Natural killer cell (primary cell): ENCODE data around the gene ST8SIA1. TPM values are rescaled to one million over a fixed set of nuclear protein-coding genes. Genes with fewer than 3 reads are reported as not detected.

Experiments used
- ATAC-seq, 3 donors: fragments of 150-1000 bp in 2 of 3; fragments of 200-7000 bp in 1 of 3; cut with Tn5 transposase; 1 replicate in 1 of 3; 2 replicates in 2 of 3; pipeline ENCODE4 v1.10.0; 2021; ENCODE audit warnings: mild to moderate bottlenecking in 2 of 3, moderate library complexity in 2 of 3
- DNase-seq, 2 donors: peaks; one replicate each; pipeline versions ENCODE4 v3.0.0 to v3.0.0-alpha.2; 2013 to 2021; ENCODE audit warnings: mixed read lengths in 1 of 2
- H3K27ac ChIP-seq: one replicate; pipeline ENCODE4 v1.5.1; 2013; ENCODE audit warnings: mild to moderate bottlenecking, low read length
- H3K27me3 ChIP-seq: one replicate; pipeline ENCODE4 v1.6.1; 2013; ENCODE audit warnings: low read length; ENCODE audit not compliant: control insufficient read depth, insufficient read depth
- H3K36me3 ChIP-seq: one replicate; pipeline ENCODE4 v1.6.1; 2013; ENCODE audit warnings: low read length; ENCODE audit not compliant: control insufficient read depth, insufficient read depth
- H3K4me1 ChIP-seq: one replicate; pipeline ENCODE4 v1.6.1; 2013; ENCODE audit warnings: low read length; ENCODE audit not compliant: control insufficient read depth, insufficient read depth
- H3K4me3 ChIP-seq: one replicate; pipeline ENCODE4 v1.5.1; 2013; ENCODE audit warnings: low read length
- H3K9me3 ChIP-seq: one replicate; pipeline ENCODE4 v1.6.1; 2013; ENCODE audit warnings: low read length; ENCODE audit not compliant: control insufficient read depth, insufficient read depth
- H3K27ac Mint-ChIP-seq, 2 donors: one replicate each; pipeline ENCODE4 v1.8.0; 2022; ENCODE audit warnings: mild to moderate bottlenecking in 2 of 2, mixed read lengths in 2 of 2, moderate library complexity in 1 of 2
- H3K27me3 Mint-ChIP-seq, 2 donors: one replicate each; pipeline ENCODE4 v1.8.0; 2022; ENCODE audit warnings: low read depth in 2 of 2, mixed read lengths in 2 of 2
- H3K36me3 Mint-ChIP-seq: one replicate; pipeline ENCODE4 v1.8.0; 2022; ENCODE audit warnings: mixed read lengths
- H3K4me1 Mint-ChIP-seq, 2 donors: one replicate each; pipeline ENCODE4 v1.8.0; 2022; ENCODE audit warnings: mixed read lengths in 2 of 2
- H3K4me3 Mint-ChIP-seq: one replicate; pipeline ENCODE4 v1.8.0; 2022; ENCODE audit warnings: mild to moderate bottlenecking, moderate library complexity, mixed read lengths
- H3K9me3 Mint-ChIP-seq, 2 donors: one replicate each; pipeline ENCODE4 v1.8.0; 2022; ENCODE audit warnings: mixed read lengths in 2 of 2
- WGBS: methylation state at CpG from one replicate; pipeline ENCODE4 v1.1.7; 2013; ENCODE audit warnings: missing lambda C conversion rate; ENCODE audit not compliant: insufficient coverage; 5-methylcytosine and 5-hydroxymethylcytosine counted together
- intact Hi-C: fragments of 100-400 bp; cut with micrococcal nuclease; formaldehyde crosslinking; loops from one replicate; pipeline ENCODE4 v1.14.2; 2022
- total RNA-seq, 4 donors: library from RNA; stranded (reverse); fragments of 120-200 nt in 1 of 4; gene quantifications; one replicate each; pipeline versions ENCODE4 v1.2.3 to v1.2.4, GENCODE V29; 2013 to 2022
- TF ChIP-seq, protein P1 (sequence below): fragments of 200-600 bp; IDR thresholded peaks from one replicate; pipeline ENCODE4 v1.8.0; 2022; ENCODE audit warnings: antibody characterized with exemption

ST8SIA1 gene
- total RNA-seq, 3 donors from 2014 or later (not counting 1 experiment from before 2014, with no cell fraction given) = 0.60 to 0.79 TPM; not detected in 1

DNA sequence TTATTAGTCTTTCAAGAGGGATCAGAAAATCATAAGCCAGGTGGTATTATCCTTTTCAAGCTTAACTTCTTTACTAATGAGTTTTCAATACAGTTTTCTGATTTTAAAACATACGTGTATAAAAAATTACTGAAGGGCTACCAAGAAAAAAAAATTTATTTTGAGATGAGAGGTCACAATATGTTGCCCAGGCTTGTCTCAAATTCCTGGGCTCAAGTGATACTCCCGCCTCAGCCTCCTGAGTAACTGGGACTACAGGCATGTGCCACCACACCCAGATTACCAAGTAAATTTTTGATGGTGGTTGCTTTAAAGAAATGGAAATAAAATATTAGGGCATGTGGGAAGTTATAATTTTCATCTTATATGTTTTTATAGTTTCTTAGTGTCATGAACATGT lies 26.7 kb downstream of the ST8SIA1 start:
- Histone ChIP-seq H3K4me1 (no peaks in the 10 kb centered on the region), H3K27ac (no peak overlapping the region), H3K4me3 (no peak overlapping the region), H3K9me3 (no peaks in the 10 kb centered on the region), H3K36me3 (no peaks in the 10 kb centered on the region), H3K27me3 (no peaks in the 10 kb centered on the region)
- Mint-ChIP-seq H3K36me3 (no peaks in the 10 kb centered on the region), H3K4me3 (no peak overlapping the region), H3K9me3 (no peaks in the 10 kb centered on the region), H3K27ac (no peak overlapping the region), H3K4me1 (no peaks in the 10 kb centered on the region), H3K27me3 (peaks cover 17 to 38% of the 10 kb centered on the region in 2 donors)
- ATAC-seq (no peak), DNase-seq (no peak)
- TF ChIP-seq, protein P1, sequence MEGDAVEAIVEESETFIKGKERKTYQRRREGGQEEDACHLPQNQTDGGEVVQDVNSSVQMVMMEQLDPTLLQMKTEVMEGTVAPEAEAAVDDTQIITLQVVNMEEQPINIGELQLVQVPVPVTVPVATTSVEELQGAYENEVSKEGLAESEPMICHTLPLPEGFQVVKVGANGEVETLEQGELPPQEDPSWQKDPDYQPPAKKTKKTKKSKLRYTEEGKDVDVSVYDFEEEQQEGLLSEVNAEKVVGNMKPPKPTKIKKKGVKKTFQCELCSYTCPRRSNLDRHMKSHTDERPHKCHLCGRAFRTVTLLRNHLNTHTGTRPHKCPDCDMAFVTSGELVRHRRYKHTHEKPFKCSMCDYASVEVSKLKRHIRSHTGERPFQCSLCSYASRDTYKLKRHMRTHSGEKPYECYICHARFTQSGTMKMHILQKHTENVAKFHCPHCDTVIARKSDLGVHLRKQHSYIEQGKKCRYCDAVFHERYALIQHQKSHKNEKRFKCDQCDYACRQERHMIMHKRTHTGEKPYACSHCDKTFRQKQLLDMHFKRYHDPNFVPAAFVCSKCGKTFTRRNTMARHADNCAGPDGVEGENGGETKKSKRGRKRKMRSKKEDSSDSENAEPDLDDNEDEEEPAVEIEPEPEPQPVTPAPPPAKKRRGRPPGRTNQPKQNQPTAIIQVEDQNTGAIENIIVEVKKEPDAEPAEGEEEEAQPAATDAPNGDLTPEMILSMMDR = no peak
- WGBS = no CpG with 5 or more reads among the region's 2 CpGs
- intact Hi-C loops = no loop called here

- no peak for DNase-seq
- TF ChIP-seq, protein P1 = no peak
- intact Hi-C loops = no loop called here
Observed at GRCh38 chr12:22306311-22306710, 28.2 kb downstream of the ST8SIA1 start.

DNA sequence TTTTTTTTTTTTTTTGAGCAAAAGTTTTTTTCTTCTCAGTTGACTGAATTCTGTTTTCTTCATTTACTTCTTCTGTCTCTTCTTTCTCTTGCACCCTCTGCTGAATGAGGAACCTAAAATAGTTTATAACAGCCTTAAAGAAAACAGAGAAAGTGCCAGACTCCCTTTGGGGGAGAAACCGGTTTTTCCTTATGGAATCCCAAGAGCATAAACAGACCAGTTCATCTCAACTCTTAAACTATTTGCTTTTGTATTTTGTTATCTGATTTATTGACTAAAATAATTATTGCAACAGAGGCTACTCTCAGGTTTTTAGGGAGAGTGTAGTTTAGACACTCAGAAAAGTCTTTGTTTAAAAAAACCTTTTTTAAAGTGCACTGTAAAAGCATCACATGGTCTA lies 30.2 kb downstream of the ST8SIA1 start:
- WGBS = no CpG with 5 or more reads among the region's 1 CpG
- DNase-seq = no peak
- TF ChIP-seq, protein P1 = no peak
- H3K27ac Mint-ChIP-seq = no peak overlapping the region
- no peaks in the 10 kb centered on the region for H3K36me3 ChIP-seq
- H3K4me3 Mint-ChIP-seq = no peak overlapping the region
- no peaks in the 10 kb centered on the region for H3K4me1 ChIP-seq
- H3K27ac ChIP-seq = no peak overlapping the region
- ATAC-seq = no peak
- no peaks in the 10 kb centered on the region for H3K9me3 ChIP-seq
- H3K27me3 ChIP-seq = no peaks in the 10 kb centered on the region
- no peaks in the 10 kb centered on the region for H3K36me3 Mint-ChIP-seq
- peaks cover 15 to 38% of the 10 kb centered on the region in 2 donors for H3K27me3 Mint-ChIP-seq
- no peak overlapping the region for H3K4me3 ChIP-seq
- intact Hi-C loops = no loop called here
- H3K9me3 Mint-ChIP-seq = no peaks in the 10 kb centered on the region
- no peaks in the 10 kb centered on the region for H3K4me1 Mint-ChIP-seq

More at GRCh38 chr12:22306311-22306710, 28.2 kb downstream of the ST8SIA1 start:
- H3K27ac Mint-ChIP-seq = no peak overlapping the region
- Histone ChIP-seq H3K27me3 (no peaks in the 10 kb centered on the region), H3K4me1 (no peaks in the 10 kb centered on the region), H3K27ac (no peak overlapping the region), H3K9me3 (no peaks in the 10 kb centered on the region), H3K4me3 (no peak overlapping the region), H3K36me3 (no peaks in the 10 kb centered on the region)
- H3K4me1 Mint-ChIP-seq = no peaks in the 10 kb centered on the region
- H3K27me3 Mint-ChIP-seq = peaks cover 17 to 38% of the 10 kb centered on the region in 2 donors
- H3K36me3 Mint-ChIP-seq = no peaks in the 10 kb centered on the region
- H3K4me3 Mint-ChIP-seq = no peak overlapping the region
- ATAC-seq = no peak
- no peaks in the 10 kb centered on the region for H3K9me3 Mint-ChIP-seq

GRCh38 chr12:22299294-22299912 lies 35.1 kb downstream of the ST8SIA1 start:
- no peak overlapping the region for H3K27ac ChIP-seq
- no peaks in the 10 kb centered on the region for H3K36me3 ChIP-seq
- no peak for DNase-seq
- TF ChIP-seq, protein P1 = no peak
- no peak overlapping the region for H3K27ac Mint-ChIP-seq
- no peak overlapping the region for H3K4me3 Mint-ChIP-seq
- H3K27me3 Mint-ChIP-seq = peaks cover 8 to 18% of the 10 kb centered on the region in 2 donors
- no peaks in the 10 kb centered on the region for H3K36me3 Mint-ChIP-seq
- H3K4me3 ChIP-seq = no peak overlapping the region
- no peak for ATAC-seq
- H3K27me3 ChIP-seq = no peaks in the 10 kb centered on the region
- H3K4me1 Mint-ChIP-seq = no peaks in the 10 kb centered on the region
- H3K4me1 ChIP-seq = no peaks in the 10 kb centered on the region
- H3K9me3 ChIP-seq = no peaks in the 10 kb centered on the region
- intact Hi-C loops = no loop called here
- H3K9me3 Mint-ChIP-seq = no peaks in the 10 kb centered on the region
